A549 (cell line): Measurements from ENCODE around the gene SHOC2.

Experiments used
- ESRRA ChIP-seq: fragments of 150-350 bp; IDR thresholded peaks from 2 replicates; pipeline ENCODE4 v1.6.1; 2014; ENCODE audit warnings: mild to moderate bottlenecking, low read length, borderline replicate concordance
- RAD21 ChIP-seq, 2 experiments: fragments of >200 bp in 1 of 2; sonication (Bioruptor Twin) in 1 of 2; formaldehyde crosslinking in 1 of 2; IDR thresholded peaks in 1 of 2; conservative IDR thresholded peaks in 1 of 2; 2 replicates in 1 of 2; 3 replicates in 1 of 2; pipeline ENCODE4 v1.6.1; 2012 to 2018; ENCODE audit warnings: inconsistent platforms in 1 of 2

DNA sequence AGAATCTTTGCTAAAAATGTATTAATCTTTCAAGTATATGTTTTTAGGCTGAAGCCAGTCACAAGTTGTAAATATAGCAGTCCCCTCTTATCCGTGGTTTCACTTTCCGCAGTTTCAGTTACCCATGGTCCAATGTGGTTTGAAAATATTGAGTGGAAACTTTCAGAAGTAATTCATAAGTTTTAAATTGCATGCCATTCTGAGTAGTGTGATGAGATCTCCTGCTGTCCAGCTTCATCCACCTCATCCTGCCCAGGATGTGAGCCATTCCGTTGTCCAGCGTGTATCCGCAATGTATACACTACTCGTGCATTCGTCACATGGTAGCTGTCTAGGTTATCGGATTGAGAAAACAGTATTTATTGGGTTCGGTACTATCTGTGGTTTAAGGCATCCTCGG, 35.5 kb upstream of the SHOC2 start:
- TF ChIP-seq ESRRA (no peak), RAD21 (conservative IDR thresholded peaks at IDR 0.05 in 1 of 2, IDR thresholded peaks at IDR 0.05 in 1 of 2) (no peak)
